ENCODE results near the gene ENTPD8. TPM values are rescaled to one million over a fixed set of nuclear protein-coding genes. Genes with fewer than 3 reads are reported as not detected.

Gene ENTPD8
- total RNA-seq, 4 donors from 2014 or later: not detected

GRCh38 chr9:137449931-137450538 lies 8.9 kb upstream of the ENTPD8 start:
- no peak for TF ChIP-seq POLR2A (IDR thresholded peaks at IDR 0.05)
- no peak for TF ChIP-seq CTCF (IDR thresholded peaks at IDR 0.05)
- DNase-seq (ENCODE audit: low spot score in 2 of 2): no peak
- intact Hi-C loops (cut with DNase I; ENCODE audit: low total_unique reads): no loop called here
- WGBS, 2 donors: 82 to 84% methylated on average over 16 to 18 of the region's 18 CpGs
- H3K4me3 ChIP-seq (ENCODE audit: low read depth, poor library complexity, severe bottlenecking): no peak overlapping the region

GRCh38 chr9:137449081-137449844 lies 8.1 kb upstream of the ENTPD8 start:
- 82% methylated on average over 25 to 33 of the region's 36 CpGs for WGBS, 2 donors
- no peak for DNase-seq (ENCODE audit: low spot score in 2 of 2)

DNA sequence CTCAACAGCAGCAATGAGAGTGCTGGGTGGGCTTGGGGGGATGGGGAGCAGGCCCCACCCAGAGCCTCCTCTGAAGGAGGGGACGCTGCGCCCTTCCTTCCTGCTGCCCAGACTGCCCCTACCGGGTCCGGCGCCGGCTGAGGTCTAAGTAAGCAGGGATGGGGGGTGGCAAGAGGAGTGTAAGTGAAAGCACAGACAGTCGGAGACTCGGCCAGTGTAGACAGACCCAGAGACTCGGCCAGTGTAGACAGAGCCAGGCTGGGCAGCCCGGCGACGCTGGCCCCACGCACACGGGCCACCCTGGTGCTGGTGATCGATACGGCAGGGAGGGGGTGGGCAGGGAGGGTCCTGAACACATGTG lies 7.4 kb upstream of the ENTPD8 start:
- no peak overlapping the region for H3K4me3 ChIP-seq (ENCODE audit: low read depth, poor library complexity, severe bottlenecking)
- intact Hi-C loops (cut with DNase I; ENCODE audit: low total_unique reads): no loop called here
- WGBS, 2 donors: 93 to 97% methylated on average over 12 to 16 of the region's 16 CpGs
- no peak for TF ChIP-seq CTCF (IDR thresholded peaks at IDR 0.05)
- DNase-seq (ENCODE audit: low spot score in 2 of 2): no peak

More at GRCh38 chr9:137449081-137449844, 8.1 kb upstream of the ENTPD8 start:
- no peak overlapping the region for H3K4me3 ChIP-seq (ENCODE audit: low read depth, poor library complexity, severe bottlenecking)
- intact Hi-C loops (cut with DNase I; ENCODE audit: low total_unique reads): no loop called here
- TF ChIP-seq POLR2A (IDR thresholded peaks at IDR 0.05) (no peak), CTCF (IDR thresholded peaks at IDR 0.05) (no peak)

GRCh38 chr9:137447722-137448601 lies 6.8 kb upstream of the ENTPD8 start:
- TF ChIP-seq POLR2A (IDR thresholded peaks at IDR 0.05) (no peak), CTCF (IDR thresholded peaks at IDR 0.05) (no peak)
- intact Hi-C loops (cut with DNase I; ENCODE audit: low total_unique reads): no loop called here
- WGBS, 2 donors: 60 to 90% methylated on average over 4 to 15 of the region's 27 CpGs
- no peak for DNase-seq (ENCODE audit: low spot score in 2 of 2)
- H3K4me3 ChIP-seq (ENCODE audit: low read depth, poor library complexity, severe bottlenecking): no peak overlapping the region

DNA sequence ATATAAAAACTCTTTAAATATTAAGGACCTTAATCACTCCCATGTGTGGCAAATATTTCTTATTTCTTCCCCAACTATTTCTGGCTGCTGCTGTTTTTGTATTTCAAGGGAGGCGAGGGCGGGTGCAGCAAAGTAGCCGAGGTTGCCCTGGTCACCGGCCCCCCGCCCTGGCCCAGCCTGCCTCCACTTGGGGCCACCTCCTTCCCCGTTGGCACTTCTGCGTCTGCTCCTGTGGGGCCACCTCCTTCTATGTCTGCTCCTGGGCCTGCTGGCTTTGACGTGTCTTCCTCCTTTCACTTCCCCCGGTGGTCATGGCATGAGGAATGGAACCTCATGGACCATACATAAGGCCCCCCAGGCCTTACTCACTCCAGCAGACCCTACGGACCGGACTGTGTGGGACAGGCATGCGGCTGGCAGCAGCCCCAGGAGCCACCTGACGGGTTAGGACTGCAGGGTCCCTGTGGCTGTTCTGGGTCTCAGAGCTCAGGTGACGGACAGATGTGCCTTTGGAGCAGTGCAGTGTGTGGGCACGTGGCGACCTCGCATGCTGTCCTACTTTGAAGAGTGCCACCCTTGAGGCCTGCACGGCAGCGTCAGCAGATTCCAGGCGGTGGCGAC lies 5.8 kb upstream of the ENTPD8 start:
- intact Hi-C loops (cut with DNase I; ENCODE audit: low total_unique reads): no loop called here
- no peak for TF ChIP-seq POLR2A (IDR thresholded peaks at IDR 0.05)
- no peak for TF ChIP-seq CTCF (IDR thresholded peaks at IDR 0.05)
- H3K4me3 ChIP-seq (ENCODE audit: low read depth, poor library complexity, severe bottlenecking): no peak overlapping the region
- 49 to 62% methylated on average over 21 of the region's 21 CpGs for WGBS, 2 donors
- DNase-seq (ENCODE audit: low spot score in 2 of 2): no peak

All from lower leg skin (tissue), 4 donors.